Measurements from ENCODE around the gene KIF3B.
"Not testable (repeated sequence)": the region's sequence is repeated elsewhere in the genome, so short reads cannot be mapped to it uniquely, and the experiment has no call there.

The KIF3B gene

GRCh38 chr20:32277361-32278198 is at the start of gene KIF3B:
TSS of gene KIF3B (plus strand) at chr20:32277651. CDS start at chr20:32309778, 32,127 bp downstream.
- peak; percentile 87 to 94 for DNase-seq

GRCh38 chr20:32227744-32228688 is 49.4 kb upstream of the KIF3B start:
- no peak for DNase-seq

GRCh38 chr20:32229251-32229747 is 48.2 kb upstream of the KIF3B start:
- no peak for DNase-seq

GRCh38 chr20:32230707-32231106 is 46.7 kb upstream of the KIF3B start:
- no peak for DNase-seq

GRCh38 chr20:32231245-32231644 is 46.2 kb upstream of the KIF3B start:
- no peak for DNase-seq

- no peak for DNase-seq
These were observed 45.6 kb upstream of the KIF3B start for GRCh38 chr20:32231847-32232246.

GRCh38 chr20:32232326-32232886 is 45.0 kb upstream of the KIF3B start:
- DNase-seq, result no peak

- DNase-seq, result no peak
These were observed 44.2 kb upstream of the KIF3B start for GRCh38 chr20:32233286-32233685.

GRCh38 chr20:32234135-32234808 is 43.2 kb upstream of the KIF3B start:
- no peak for DNase-seq

- no peak for DNase-seq
These were observed 42.0 kb upstream of the KIF3B start for GRCh38 chr20:32235331-32236047.

GRCh38 chr20:32236048-32236533 is 41.4 kb upstream of the KIF3B start:
- no peak for DNase-seq

- no peak for DNase-seq
These were observed 40.6 kb upstream of the KIF3B start for GRCh38 chr20:32236819-32237218.

GRCh38 chr20:32237419-32237818 is 40.0 kb upstream of the KIF3B start:
- DNase-seq, result no peak

- no peak for DNase-seq
These were observed 38.7 kb upstream of the KIF3B start for GRCh38 chr20:32238483-32239425.

GRCh38 chr20:32240205-32240604 is 37.2 kb upstream of the KIF3B start:
- DNase-seq, result no peak

- no peak for DNase-seq
These were observed 35.6 kb upstream of the KIF3B start for GRCh38 chr20:32241807-32242206.

GRCh38 chr20:32244150-32244823 is 33.2 kb upstream of the KIF3B start:
- no peak for DNase-seq

GRCh38 chr20:32244959-32245358 is 32.5 kb upstream of the KIF3B start:
- no peak for DNase-seq

GRCh38 chr20:32246208-32246607 is 31.2 kb upstream of the KIF3B start:
- DNase-seq, result not testable (repeated sequence)

- no peak for DNase-seq
These were observed 29.4 kb upstream of the KIF3B start for GRCh38 chr20:32248043-32248442.

Measured in NCI-H446 (cell line).